Panc1 (cell line): ENCODE data around the gene SIK2. TPM values are rescaled to one million over a fixed set of nuclear protein-coding genes. Genes with fewer than 3 reads are reported as not detected.

Experiments
- ATAC-seq: fragments of 200-7000 bp; cut with Tn5 transposase; 2 replicates; pipeline ENCODE4 v1.9.1; 2020; ENCODE audit warnings: mild to moderate bottlenecking, moderate library complexity
- BruUV-seq: library from RNA; stranded (reverse); fragments of 400-500 nt; replicated peaks from 2 replicates; lab custom pipeline; 2021; lab: Mats Ljungman, UMichigan
- CTCF ChIA-PET: fragments of 300-600 bp; sonication (Branson Sonifier 250); formaldehyde crosslinking; loops from one replicate; lab custom pipeline; 2022; ENCODE audit warnings: antibody characterized with exemption; lab: Charles Lee
- POLR2A ChIA-PET: fragments of 300-600 bp; sonication (Branson Sonifier 250); formaldehyde crosslinking; loops from one replicate; lab custom pipeline; 2022; ENCODE audit warnings: antibody characterized with exemption; lab: Charles Lee
- DNase-seq: peaks from one replicate; pipeline ENCODE4 v3.0.0-alpha.2; 2010; ENCODE audit warnings: low read depth, low spot score
- H3K27ac ChIP-seq: 2 replicates; pipeline ENCODE4 v1.5.1; 2011; ENCODE audit warnings: mild to moderate bottlenecking, low read length, inconsistent platforms
- H3K27me3 ChIP-seq: fragments of 200-500 bp; sonication (Bioruptor generic); 2 replicates; pipeline ENCODE4 v1.6.0; 2014; ENCODE audit warnings: low read length, inconsistent platforms; ENCODE audit not compliant: control insufficient read depth, insufficient read depth
- H3K36me3 ChIP-seq: fragments of 200-500 bp; sonication (Bioruptor generic); 2 replicates; pipeline ENCODE4 v1.5.1; 2014; ENCODE audit warnings: inconsistent platforms, mild to moderate bottlenecking, low read length, moderate library complexity; ENCODE audit not compliant: control insufficient read depth, insufficient read depth
- H3K4me1 ChIP-seq: 2 replicates; pipeline ENCODE4 v1.5.1; 2011; ENCODE audit warnings: inconsistent platforms, mild to moderate bottlenecking, low read length, moderate library complexity; ENCODE audit not compliant: control insufficient read depth, insufficient read depth
- H3K4me3 ChIP-seq, 2 experiments: 2 replicates each; pipeline ENCODE4 v1.5.1; 2011 to 2012; ENCODE audit warnings: low read depth in 2 of 2, low read length in 2 of 2, mild to moderate bottlenecking in 2 of 2, inconsistent platforms in 1 of 2, moderate library complexity in 1 of 2
- H3K9me3 ChIP-seq: fragments of 200-500 bp; sonication (Bioruptor generic); 2 replicates; pipeline ENCODE4 v1.5.1; 2014; ENCODE audit warnings: low read depth, mild to moderate bottlenecking, inconsistent platforms, low read length, moderate library complexity; ENCODE audit not compliant: control insufficient read depth, insufficient read depth
- CTCF ChIP-seq: fragments of 450-650 bp; IDR thresholded peaks from 2 replicates; pipeline ENCODE4 v1.5.1; 2017; ENCODE audit warnings: mild to moderate bottlenecking
- POLR2AphosphoS5 ChIP-seq: IDR thresholded peaks from 2 replicates; pipeline ENCODE4 v1.6.1; 2012; ENCODE audit warnings: mild to moderate bottlenecking, low read depth, low read length, moderate library complexity
- REST ChIP-seq, 2 experiments: IDR thresholded peaks; 2 replicates each; pipeline ENCODE4 v1.6.1; 2011 to 2012; ENCODE audit warnings: low read depth in 2 of 2, control low read depth in 1 of 2, low read length in 1 of 2, mild to moderate bottlenecking in 1 of 2, moderate library complexity in 1 of 2; ENCODE audit not compliant: insufficient read depth in 1 of 2
- SIN3A ChIP-seq: IDR thresholded peaks from 2 replicates; pipeline ENCODE4 v1.6.1; 2012; ENCODE audit warnings: low read depth, mild to moderate bottlenecking, low read length, moderate library complexity, borderline replicate concordance; ENCODE audit not compliant: insufficient read depth
- TCF7L2 ChIP-seq: IDR thresholded peaks from 2 replicates; pipeline ENCODE4 v1.6.1; 2011; ENCODE audit warnings: mild to moderate bottlenecking, low read depth, low read length, inconsistent platforms
- in situ Hi-C: cut with HindIII; loops from 2 replicates; pipeline ENCODE4 v1.10.0; 2016; ENCODE audit warnings: low sequenced_read_pairs, low pct_unique_long_range_greater_than_20kb
- intact Hi-C: fragments of 100-400 bp; cut with micrococcal nuclease; formaldehyde crosslinking; loops from one replicate; pipeline ENCODE4 v1.10.0; 2022; ENCODE audit not compliant: unreplicated experiment
- total RNA-seq: library from RNA; stranded (reverse); gene quantifications from one replicate; pipeline ENCODE4 v1.2.1, GENCODE V29; 2021; ENCODE audit not compliant: unreplicated experiment

Gene SIK2
- total RNA-seq, 1 experiment from 2014 or later: 17.0 TPM

- in situ Hi-C loops: no loop called here
- ChIA-PET CTCF (interaction anchor here (0.6 to 0.9 kb wide), 2 partner anchors 19 to 42 kb away, joined by 3 read pairs; no protein-coding TSS in a partner anchor), POLR2A (no interaction called here)
- TF ChIP-seq REST (IDR thresholded peaks at IDR 0.05; ENCODE audit: insufficient read depth in 1 of 2, low read depth in 2 of 2, low read length in 1 of 2) (no peak), CTCF (no peak), SIN3A (no peak), TCF7L2 (no peak), POLR2AphosphoS5 (no peak; the same call in 1 of the 2 replicates)
- Histone ChIP-seq H3K9me3 (no peaks in the 10 kb centered on the region), H3K4me1 (peaks cover 9% of the 10 kb centered on the region; the same call in 1 of the 2 replicates), H3K4me3 (no peak overlapping the region), H3K27me3 (no peaks in the 10 kb centered on the region), H3K27ac (0 out of 2 replicates have a peak overlapping the region, but pooled peaks have one; percentile 4), H3K36me3 (peaks cover under 1% of the 10 kb centered on the region; the same call in 1 of the 2 replicates)
- ATAC-seq (peak; percentile 20), DNase-seq (no peak)
- BruUV-seq: no TSS peak
- intact Hi-C loops: no loop called here
These were observed 133.2 kb downstream of the SIK2 start for GRCh38 chr11:111735262-111736116.

GRCh38 chr11:111736181-111736590, 133.9 kb downstream of the SIK2 start:
- DNase-seq (no peak), ATAC-seq (peak; percentile 1; the same call in 1 of the 2 replicates)
- H3K9me3 ChIP-seq: no peaks in the 10 kb centered on the region
- no peak overlapping the region for H3K4me3 ChIP-seq
- POLR2A ChIA-PET: no interaction called here
- TF ChIP-seq POLR2AphosphoS5 (no peak), CTCF (no peak), TCF7L2 (no peak), REST (IDR thresholded peaks at IDR 0.05; ENCODE audit: insufficient read depth in 1 of 2, low read depth in 2 of 2, low read length in 1 of 2) (no peak), SIN3A (no peak)
- H3K27ac ChIP-seq: 0 out of 2 replicates have a peak overlapping the region, but pooled peaks have one; percentile 1
- intact Hi-C loops (no loop called here), in situ Hi-C loops (no loop called here)
- BruUV-seq: no TSS peak
- CTCF ChIA-PET: no interaction called here
- peaks cover 7% of the 10 kb centered on the region for H3K36me3 ChIP-seq
- H3K4me1 ChIP-seq: peaks cover 9% of the 10 kb centered on the region; the same call in 1 of the 2 replicates
- H3K27me3 ChIP-seq: no peaks in the 10 kb centered on the region
